ENCODE results near the gene PCDH19.

The PCDH19 gene

DNA sequence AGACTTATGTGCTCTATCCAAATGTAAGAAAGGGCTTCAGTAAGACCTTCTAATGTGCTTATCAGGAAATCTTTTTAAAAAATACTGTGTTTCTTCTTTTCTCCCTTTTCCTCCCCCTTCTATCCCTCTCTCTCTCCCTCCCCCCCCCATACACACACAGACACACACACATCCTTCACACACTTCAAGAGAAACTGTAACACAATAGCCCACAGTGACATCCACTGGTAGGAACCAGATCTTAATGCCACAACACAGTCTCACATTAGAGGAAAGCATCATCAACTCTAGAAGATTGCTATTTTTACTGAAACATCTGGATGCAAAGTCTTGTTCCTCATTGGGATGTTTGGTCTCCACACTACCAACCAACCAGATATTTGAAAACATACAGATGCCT, 4.6 kb downstream of the PCDH19 start:
- FAIRE-seq = no peak

DNA sequence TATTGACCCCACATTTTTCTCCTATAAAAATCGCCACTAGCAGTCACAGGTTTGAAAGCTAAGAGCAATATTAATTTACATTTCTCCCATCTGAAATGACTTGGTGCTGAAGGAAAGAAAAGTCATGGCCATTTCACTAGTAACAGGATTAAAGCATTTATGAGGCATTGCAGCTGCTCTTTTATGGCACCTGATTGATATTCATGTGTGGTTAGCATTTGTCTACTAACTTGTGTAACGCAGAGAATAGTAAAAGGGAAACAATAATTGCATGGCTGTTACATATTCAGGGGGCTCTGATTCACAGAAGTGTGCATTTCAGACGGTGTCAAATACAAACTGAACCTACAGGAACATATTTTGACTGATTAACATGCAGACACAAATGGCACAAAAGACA, 5.2 kb downstream of the PCDH19 start:
- no peak for FAIRE-seq

DNA sequence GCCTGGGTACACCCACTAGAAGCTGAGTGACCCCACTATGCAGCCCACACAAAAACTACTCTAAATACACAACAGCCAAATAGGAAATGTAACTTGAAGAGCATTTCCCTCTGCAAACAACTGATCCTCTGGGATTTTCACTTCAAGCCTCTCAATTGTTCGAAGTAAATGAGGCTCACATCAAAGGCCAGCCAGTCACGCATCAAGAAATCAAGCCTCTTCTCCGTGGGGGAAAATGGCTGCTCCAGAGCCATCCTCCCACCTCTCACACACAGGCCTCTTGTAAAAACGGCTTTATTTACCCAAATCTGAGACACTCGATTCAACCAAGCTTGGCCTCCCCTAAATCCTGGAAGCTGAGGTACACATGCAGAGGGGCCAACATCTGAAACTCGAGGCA, 14.3 kb downstream of the PCDH19 start:
- FAIRE-seq = no peak

DNA sequence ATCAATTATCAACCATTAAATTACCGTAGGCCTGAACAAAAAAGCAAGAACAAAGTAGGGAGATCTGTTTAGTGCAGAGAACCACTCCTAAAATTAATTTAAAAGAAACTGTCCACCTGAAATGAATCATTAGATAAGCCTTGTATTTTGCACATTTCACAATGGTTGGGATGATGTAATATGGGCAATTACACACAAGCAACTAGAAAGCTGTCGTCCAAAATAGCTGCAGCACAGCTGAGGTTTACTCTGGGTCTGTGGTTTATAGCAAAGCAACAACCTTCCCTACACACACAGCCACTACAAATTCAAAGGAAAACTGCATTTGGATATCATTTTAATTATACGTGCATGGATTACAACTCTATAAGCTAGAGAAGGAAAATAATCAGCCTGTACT, 28.5 kb downstream of the PCDH19 start:
- FAIRE-seq = no peak

DNA sequence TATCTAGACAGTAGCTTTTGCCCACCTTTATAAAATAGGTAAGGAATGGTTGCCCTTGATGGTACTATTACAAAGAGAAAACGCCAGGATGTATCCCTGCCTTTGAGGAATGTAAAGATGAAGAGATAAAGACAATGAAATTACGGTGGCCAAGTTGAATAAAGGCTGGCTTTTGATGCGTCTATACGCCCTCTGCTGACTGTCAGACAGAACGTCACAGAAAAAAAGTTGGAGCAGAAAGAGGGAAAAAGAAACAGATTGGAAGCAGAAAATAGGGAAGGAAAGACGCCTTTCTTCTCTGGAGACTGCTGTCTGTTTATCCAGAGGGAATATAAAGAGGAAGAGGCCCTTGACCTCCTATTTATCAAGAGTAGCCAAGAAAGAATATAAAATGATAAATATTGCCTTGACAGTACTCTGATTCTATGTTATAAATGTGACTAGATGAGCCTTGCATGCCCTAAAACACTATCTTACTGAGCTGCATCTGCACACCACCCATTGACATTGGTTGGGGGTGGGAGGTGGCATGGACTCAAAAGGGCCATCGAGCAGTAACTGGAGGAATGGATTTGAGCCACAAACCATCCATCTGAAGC, 30.6 kb downstream of the PCDH19 start:
- peak; percentile 32 for FAIRE-seq

DNA sequence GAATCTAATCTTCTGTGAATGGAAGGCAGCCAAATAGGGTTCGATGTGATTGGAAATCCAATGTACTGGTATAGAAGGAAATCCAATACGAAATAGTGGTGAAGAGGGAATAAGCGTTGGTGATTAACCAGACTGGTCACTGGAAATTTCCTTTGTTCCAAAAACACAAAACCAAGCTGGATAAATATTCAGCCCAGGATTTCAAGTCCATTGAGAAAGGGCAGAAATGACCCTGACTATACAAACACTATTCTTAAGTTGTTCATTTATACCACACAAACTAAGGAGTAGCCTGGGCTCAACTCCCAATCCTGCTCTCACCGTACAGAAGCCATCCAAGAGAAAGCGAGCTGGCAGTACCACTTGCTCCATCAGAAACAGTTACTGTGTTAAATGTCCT, 32.2 kb downstream of the PCDH19 start:
- no peak for FAIRE-seq

DNA sequence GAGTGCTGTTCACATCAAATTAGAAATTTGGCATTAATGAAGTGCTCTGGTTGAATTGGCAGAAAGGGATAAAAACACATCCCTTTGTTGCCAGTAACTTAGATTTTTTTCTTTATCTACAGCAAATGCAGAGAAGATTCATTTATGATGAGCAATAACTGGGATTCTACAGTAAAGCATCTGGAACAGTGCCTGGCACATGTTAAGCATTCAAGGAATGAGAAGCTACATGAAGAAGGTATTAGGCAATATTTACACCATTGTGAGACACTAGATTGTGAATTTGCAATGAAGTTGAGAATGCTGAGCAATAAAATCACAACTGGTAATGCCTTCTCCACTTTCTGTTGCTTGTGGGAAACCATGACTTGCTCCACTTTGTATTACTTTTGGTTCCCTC, 33.5 kb downstream of the PCDH19 start:
- FAIRE-seq = no peak

DNA sequence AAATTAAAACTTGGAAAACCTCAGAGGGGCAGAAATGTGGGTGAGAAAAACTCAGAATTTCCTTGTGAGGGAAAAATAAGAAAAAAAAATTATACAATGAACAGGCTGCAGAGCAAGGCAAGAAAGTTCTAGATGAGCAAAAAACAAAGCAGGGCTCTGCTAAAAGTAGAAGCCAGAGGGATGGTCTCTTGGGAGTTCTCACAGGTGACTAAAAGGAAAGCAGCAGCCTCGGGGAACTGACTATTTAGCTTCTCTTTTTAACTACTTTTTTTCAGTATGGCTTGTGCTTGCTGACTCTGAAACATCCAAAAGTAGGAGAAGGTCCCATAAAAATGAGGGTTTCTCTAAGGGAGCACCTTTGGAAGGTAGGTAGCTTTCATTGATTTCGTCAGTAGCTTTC, 36.4 kb downstream of the PCDH19 start:
- no peak for FAIRE-seq

DNA sequence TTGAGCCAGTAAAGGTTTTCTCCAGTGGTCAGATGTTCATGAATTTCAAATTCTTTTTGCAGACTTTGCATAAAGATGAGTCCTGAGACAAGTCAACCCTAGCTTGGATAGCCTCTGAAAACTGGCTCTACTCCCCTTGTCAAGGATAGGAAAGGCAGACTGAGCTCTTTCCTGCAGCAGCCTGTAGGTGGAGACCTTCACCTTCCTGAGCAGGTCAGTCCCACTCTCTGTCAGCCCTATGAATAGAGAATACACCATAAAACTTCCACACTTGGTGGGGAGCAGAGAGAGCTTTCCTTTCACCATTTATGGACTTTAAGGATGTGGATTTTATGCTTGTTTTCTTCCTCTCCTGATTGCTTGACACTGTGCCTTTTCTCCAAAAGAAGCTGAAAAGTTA, 41.9 kb downstream of the PCDH19 start:
- no peak for FAIRE-seq

DNA sequence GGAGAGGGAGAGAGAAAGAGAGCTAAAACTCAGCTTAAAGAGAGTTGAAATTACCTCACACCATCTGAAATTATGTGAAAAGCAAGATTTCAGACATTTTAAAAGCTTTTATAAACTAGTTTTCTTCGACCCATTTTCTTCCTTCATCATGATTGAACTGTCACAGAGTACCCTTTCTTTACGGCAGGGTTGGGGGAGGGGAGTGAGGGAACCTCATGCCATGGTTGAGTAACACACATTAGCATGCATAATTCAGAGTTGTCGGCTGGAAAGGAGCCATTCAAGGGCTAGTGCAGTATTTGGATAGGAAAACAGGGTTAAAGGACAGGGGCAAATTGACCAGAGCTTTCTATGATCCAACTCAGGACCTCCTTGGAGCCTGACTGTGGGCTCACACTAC, 46.2 kb downstream of the PCDH19 start:
- no peak for FAIRE-seq

DNA sequence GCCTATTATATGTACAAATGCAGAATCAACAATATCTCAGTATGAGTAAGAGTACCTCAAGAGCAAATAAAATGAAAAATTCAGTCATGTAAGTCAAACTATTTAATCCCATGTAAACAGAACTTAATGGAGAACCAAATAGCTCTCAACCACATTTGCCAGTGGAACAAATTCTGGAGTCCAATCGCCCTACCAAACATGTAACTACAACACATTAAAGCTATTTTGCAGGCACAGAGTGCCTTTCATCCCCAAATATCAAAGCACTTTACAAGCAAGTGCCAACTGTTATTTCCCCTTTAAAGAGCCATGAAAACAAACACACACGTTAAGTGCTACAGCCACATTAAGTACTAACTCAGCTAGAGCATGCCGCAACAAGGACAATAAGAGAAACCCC, 51.3 kb downstream of the PCDH19 start:
- FAIRE-seq = no peak

DNA sequence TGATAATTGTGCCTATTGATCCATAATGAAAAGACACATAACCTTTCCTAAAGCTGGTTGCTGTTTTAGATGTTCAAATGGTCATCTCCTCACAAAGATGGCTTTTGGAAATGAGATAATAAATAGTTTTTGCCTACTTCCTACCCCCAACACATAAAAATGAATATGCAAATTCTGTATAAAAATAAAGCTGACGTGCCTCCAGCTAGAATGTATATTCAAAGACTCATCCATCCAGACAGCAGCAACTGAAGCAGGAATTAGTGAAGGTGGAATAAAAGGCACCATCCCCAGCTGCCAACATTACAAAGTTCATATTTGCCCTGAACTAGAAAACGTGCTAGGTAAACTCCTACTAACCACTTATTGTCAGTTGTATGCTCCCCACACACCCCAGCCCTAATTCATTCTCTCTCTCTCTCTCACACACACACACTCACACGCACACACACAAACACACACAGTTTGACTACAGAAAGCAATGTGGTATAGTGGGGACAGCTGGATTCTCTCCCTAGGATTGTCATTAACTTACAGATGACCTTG, 53.6 kb downstream of the PCDH19 start:
- FAIRE-seq = no peak

DNA sequence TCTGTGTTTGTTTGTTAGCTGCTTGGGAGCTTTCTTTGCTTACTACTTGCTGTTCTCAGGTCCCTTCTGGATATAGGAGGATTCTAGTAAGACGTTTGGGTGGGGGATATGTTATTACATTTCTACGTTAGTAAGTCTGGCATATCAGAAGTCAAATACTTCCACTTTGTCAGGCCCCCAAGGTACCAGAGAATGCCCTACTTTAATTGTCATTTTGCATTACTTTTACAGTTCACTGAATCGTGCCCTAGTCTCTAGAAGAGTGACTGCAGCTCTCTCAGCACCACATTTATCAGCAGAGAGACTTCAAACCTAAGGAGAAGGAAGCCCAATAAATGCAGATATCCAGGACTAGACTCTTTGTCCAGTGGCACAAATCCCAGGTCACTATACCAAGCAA, 54.4 kb downstream of the PCDH19 start:
- no peak for FAIRE-seq

DNA sequence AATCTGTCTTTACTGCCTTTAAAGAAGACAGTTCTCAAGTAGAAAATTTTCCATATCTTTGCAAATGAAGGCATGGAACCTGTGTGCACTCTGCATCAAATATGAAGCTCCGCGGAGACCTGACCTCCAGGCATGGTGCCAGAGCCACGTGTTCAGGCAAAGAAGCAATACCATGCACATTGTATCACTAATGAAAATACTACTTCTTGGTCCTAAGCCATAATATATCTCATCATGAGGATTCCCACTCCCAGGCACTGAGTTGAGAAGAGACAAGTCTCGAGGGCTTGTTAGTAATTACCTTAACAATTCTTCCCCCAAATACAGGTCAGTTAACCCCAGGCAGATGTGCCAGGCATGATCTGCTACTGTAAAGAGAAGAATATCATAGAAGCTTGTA, 56.7 kb downstream of the PCDH19 start:
- FAIRE-seq = no peak

DNA sequence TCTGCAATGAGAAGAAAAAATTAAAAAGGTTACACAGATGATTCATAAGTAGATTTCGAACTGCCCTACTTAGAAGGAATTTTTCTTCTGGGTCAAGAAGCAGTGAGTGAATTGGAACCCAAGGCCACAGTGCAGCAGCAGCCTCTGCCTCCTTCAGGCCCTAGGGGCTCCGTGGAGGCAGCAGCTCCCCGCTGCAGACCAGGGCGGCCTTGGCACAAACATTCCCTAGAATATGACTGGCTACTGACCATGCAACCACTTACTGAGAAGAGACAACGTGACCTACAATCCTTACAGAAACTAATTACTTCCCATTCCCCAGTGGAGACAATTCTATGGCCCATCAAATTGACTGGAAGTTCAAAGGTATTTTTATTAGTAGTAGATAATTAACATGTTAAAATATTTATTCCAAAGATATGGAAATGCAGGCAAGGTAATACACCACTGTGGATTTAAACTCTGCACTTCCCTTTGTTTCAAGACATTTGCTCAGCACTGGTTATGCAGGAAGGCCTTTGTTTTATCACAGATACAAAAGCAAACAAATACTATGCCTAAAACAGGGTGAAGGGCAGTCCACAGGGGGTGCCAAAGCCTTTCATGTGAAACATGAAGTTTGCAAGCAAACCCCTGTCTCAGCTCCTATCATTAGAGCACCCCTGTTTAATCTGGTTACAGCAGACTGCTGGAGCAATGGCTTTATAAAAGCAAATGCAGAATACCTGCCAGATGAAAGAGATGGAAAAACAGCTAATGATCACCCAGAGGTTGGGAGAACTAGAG, 59.2 kb downstream of the PCDH19 start:
- FAIRE-seq = no peak

DNA sequence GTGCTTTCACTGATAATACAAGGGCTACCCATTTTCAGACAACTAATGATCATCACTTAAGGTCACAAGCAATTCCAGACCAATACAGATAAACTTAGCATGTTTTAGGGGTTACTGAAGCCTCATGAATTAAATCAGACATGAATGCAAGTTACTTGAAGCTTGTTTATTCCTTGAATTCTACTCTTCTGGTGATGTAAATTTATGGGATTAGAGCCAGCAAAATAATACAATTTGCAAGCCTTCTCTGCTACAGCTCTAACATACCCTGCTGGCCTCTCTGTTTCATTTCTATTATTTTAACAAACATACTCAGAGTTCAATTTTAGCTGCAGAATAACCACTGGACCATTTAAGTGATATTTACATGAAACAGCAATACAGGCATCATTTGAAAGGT, 60.7 kb downstream of the PCDH19 start:
- no peak for FAIRE-seq

DNA sequence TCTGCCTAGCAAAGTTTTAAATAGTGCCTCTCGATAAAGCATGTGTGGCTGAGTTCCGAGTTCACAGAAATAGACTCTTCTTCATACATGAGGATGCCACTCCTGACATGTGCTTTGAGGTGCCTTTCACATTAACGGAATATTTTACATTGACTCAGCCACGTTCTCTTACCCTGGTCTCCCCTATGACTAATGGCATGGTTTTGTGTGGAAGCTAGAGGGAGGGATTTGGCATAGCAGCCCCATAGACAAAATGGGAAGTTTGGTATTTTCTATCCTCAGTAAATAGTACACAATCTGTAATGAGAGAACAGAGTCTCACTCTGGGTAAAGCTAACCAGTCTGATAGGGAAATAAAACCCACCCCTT, 68.9 kb downstream of the PCDH19 start:
- FAIRE-seq = no peak

DNA sequence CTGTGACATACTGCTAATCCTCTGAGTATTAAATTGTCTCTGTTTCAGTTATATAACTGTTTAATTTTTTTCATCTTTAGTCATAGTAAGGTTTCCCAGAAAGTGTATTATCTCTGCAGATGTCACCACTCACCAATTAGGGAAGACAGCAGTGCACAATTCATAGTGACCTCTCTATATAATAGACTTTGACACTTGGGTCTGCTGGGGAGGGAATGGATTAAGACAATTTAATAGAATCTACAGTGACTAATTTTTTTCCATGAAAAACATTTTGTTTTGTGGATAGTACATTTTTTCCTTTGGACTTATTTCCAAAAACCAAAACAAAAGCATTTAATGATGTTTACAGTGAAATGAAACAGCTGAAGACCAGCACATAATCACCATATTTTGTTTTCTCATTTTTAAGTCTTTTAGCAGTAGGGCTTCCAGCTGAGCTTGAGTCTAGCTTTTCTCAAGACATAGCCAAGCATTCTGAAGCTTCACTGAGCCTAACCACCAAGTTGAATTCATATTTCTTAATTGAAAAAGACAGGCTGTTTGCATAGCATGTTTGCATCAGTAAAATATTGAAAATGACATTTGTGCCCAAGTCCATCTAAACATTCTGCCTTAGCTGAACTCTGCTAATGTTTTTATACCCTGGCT, 69.5 kb downstream of the PCDH19 start:
- FAIRE-seq = no peak

DNA sequence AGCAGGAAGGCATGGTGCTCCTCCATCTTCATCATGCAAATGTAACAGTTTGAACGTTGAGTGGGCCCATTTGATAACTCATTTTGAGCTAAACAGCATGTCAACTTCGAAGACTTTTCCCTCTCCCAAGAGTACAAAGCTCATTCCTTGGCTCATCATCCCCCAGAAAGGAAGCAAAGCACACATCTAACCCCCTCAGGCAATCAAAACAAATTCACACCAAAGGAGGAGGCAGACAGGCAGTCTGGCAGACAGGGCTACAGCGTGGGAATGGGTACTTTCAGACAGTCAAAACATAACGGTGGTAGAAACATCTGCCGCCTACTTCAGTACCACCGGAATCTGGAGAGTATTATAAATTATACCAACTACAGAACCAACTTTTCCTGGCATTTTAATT, 81.7 kb downstream of the PCDH19 start:
- FAIRE-seq = no peak

DNA sequence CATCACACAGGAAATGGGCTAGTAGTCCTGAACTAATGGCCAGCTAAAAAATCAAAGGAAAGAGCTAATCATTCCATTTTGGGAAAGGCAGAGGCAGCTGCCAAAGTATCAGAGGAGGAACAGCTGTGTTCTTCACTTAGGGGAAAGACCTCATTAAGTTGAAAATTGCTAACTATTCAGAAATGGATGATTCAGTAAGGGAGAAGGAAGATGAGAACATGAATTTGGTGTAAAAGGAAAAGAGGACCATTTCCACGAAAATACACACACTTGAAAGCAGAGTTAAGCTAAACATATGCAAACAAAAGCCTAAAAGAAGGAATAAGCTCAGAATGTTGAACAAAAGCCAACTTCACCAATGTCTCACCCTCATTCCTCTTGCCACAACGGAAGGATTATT, 90.4 kb downstream of the PCDH19 start:
- FAIRE-seq = no peak

DNA sequence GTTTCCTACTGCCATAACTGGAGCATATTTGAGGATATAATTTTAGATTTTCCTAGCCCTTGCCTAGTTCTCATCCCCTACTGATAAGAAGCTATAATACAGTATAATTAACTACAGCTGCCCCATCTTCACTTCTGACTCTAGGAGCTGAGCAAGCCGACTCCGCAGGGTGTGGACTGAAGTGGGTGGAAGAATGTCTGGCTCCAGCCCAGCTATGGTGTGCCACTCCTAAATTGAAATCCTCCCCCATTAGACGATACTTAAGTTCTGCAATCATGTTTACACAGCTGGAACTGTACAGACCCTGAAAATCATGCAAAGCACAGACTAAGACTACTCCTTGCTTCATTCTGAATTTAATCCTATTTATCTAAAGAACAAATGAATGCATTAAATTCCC, 93.1 kb downstream of the PCDH19 start:
- FAIRE-seq = no peak

DNA sequence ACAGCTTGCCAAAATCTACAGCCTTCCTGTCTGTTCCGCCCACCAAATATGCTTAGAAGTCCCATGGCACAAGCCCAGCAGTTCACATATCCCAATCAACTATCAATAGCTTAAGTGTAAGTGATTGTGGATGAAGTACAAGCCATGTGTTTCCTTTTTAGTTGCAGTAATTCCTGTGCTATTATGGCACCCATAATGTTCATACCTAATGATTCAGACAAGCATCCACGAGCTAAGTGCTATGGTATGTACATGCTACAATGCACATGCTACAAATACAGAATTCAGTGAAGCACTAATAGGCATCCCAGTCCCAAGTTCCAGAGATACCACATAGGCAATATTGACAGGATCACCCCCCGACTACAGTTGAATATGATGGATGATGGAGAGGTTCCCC, 94.5 kb downstream of the PCDH19 start:
- FAIRE-seq = no peak

DNA sequence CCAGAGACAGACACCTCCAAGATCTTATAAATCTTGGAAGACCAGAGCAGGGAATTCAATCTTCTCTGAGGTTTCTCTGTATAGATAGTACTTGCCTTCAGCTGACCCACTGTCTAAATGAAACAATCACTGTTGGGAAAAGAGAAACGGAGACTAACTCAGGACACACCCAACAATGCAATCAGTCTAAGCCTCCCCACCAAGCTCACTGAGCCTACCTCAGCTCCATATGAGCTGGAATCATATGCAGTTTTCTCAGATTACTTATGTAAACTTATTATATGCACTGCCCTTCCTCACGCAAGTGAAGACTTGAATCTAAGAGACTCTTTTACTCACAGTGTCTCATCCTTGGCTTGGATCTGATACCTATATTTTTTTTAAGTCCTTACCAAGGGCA, 110.5 kb downstream of the PCDH19 start:
- no peak for FAIRE-seq

DNA sequence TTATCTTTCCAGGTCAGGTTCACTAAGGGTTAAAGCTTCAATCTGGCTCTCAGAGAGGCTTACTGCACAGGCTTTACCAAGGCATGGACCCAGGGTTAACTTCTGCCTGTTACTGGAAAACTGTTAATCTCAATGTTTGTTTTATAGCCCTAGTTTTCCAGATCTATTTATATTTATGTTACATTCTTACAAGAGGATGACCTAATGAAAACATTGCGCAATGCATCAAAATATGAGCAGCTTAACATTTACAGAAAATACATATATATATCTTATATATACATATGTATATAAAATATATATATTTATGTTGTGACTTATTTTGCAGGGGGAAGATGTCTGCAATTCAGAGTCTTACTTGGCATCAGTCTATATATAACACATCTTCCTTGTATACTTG, 112.3 kb downstream of the PCDH19 start:
- FAIRE-seq = no peak
